AG04450 (cell line): Measurements from ENCODE around the gene TM4SF1. TPM values are rescaled to one million over a fixed set of nuclear protein-coding genes. Genes with fewer than 3 reads are reported as not detected.

ENCODE experiments used
- CTCF ChIA-PET: fragments of 300-600, 350-600 bp; formaldehyde crosslinking; extraction: SDS; loops from one replicate; lab custom pipeline; 2022; ENCODE audit warnings: antibody characterized with exemption, inconsistent platforms; lab: Charles Lee
- POLR2A ChIA-PET: fragments of 350-600 bp; formaldehyde crosslinking; extraction: SDS; loops from one replicate; lab custom pipeline; 2021; ENCODE audit warnings: antibody characterized with exemption, inconsistent platforms; lab: Yijun Ruan, JAX
- DNase-seq: peaks from one replicate; pipeline ENCODE4 v3.0.0-alpha.2; 2011; ENCODE audit warnings: low read depth, low spot score
- H3K27ac ChIP-seq: one replicate; pipeline ENCODE4 v1.5.1; 2012; ENCODE audit warnings: low read depth, low read length, control low read depth
- H3K27me3 ChIP-seq: one replicate; pipeline ENCODE4 v1.6.0; 2012; ENCODE audit warnings: low read length; ENCODE audit not compliant: control insufficient read depth, insufficient read depth
- H3K4me3 ChIP-seq: 2 replicates; pipeline ENCODE4 v1.5.1; 2011; ENCODE audit warnings: mild to moderate bottlenecking, low read depth, low read length, control low read depth
- H3K9me3 ChIP-seq: 2 replicates; pipeline ENCODE4 v1.5.1; 2012; ENCODE audit warnings: low read length; ENCODE audit not compliant: control insufficient read depth, insufficient read depth
- CTCF ChIP-seq: IDR thresholded peaks from 2 replicates; pipeline ENCODE4 v1.5.1; 2011; ENCODE audit warnings: low read depth, low read length, control low read depth, inconsistent platforms
- polyA plus RNA-seq: library from polyadenylated mRNA; depleted of rRNA; stranded (reverse); fragments of >200 nt; gene quantifications from 2 replicates; pipeline ENCODE4 v1.2.3, GENCODE V29; 2011

TM4SF1 gene
- polyA plus RNA-seq, 1 experiment: 260 TPM

GRCh38 chr3:149401926-149402310 is 24.5 kb upstream of the TM4SF1 start:
- no peak for TF ChIP-seq CTCF
- ChIA-PET CTCF (interaction anchor here (1.0 to 1.7 kb wide), 5 partner anchors 11 to 446 kb away, joined by 3 to 4 read pairs (median 3); no protein-coding TSS in a partner anchor), POLR2A (interaction anchor here (0.9 to 1.3 kb wide), 6 partner anchors 15 to 272 kb away, joined by 3 to 7 read pairs (median 4); partner anchors contain the start of genes TM4SF1 and WWTR1)
- Histone ChIP-seq H3K27ac (peak overlapping the region; percentile 43), H3K4me3 (no peak overlapping the region), H3K27me3 (no peaks in the 10 kb centered on the region), H3K9me3 (no peaks in the 10 kb centered on the region)
- no peak for DNase-seq

- no peak for TF ChIP-seq CTCF
- Histone ChIP-seq H3K27ac (peak overlapping the region; percentile 39), H3K9me3 (no peaks in the 10 kb centered on the region), H3K4me3 (no peak overlapping the region), H3K27me3 (no peaks in the 10 kb centered on the region)
- peak; percentile 50 for DNase-seq
- CTCF ChIA-PET: interaction anchor here (0.5 to 1.7 kb wide), 9 partner anchors 11 to 446 kb away, joined by 3 to 5 read pairs (median 3); no protein-coding TSS in a partner anchor
- POLR2A ChIA-PET: interaction anchor here (0.9 to 1.3 kb wide), 7 partner anchors 13 to 272 kb away, joined by 3 to 7 read pairs (median 4); partner anchors contain the start of genes TM4SF1 and WWTR1
Measured at GRCh38 chr3:149401212-149401925, 23.9 kb upstream of the TM4SF1 start.

GRCh38 chr3:149400645-149401044 is 23.2 kb upstream of the TM4SF1 start:
- DNase-seq: no peak
- POLR2A ChIA-PET: interaction anchor here (1.0 kb wide), 1 partner anchor 13 kb away, joined by 4 read pairs; no protein-coding TSS in a partner anchor

GRCh38 chr3:149398296-149398695 is 20.8 kb upstream of the TM4SF1 start:
- Histone ChIP-seq H3K27me3 (no peaks in the 10 kb centered on the region), H3K4me3 (no peak overlapping the region), H3K9me3 (no peaks in the 10 kb centered on the region), H3K27ac (no peak overlapping the region)
- CTCF ChIA-PET: interaction anchor here (1.1 kb wide), 1 partner anchor 410 kb away, joined by 3 read pairs; no protein-coding TSS in a partner anchor
- POLR2A ChIA-PET: no interaction called here
- TF ChIP-seq CTCF: no peak
- no peak for DNase-seq

More at GRCh38 chr3:149400645-149401044, 23.2 kb upstream of the TM4SF1 start:
- CTCF ChIA-PET: interaction anchor here (0.5 to 1.7 kb wide), 6 partner anchors 15 to 445 kb away, joined by 3 to 5 read pairs (median 3); no protein-coding TSS in a partner anchor
- no peaks in the 10 kb centered on the region for H3K9me3 ChIP-seq
- H3K4me3 ChIP-seq: no peak overlapping the region
- no peak overlapping the region for H3K27ac ChIP-seq
- no peaks in the 10 kb centered on the region for H3K27me3 ChIP-seq
- TF ChIP-seq CTCF: no peak

- no peak for DNase-seq
- POLR2A ChIA-PET: no interaction called here
- no peaks in the 10 kb centered on the region for H3K27me3 ChIP-seq
- H3K27ac ChIP-seq: no peak overlapping the region
- no peak overlapping the region for H3K4me3 ChIP-seq
- H3K9me3 ChIP-seq: no peaks in the 10 kb centered on the region
- no peak for TF ChIP-seq CTCF
- CTCF ChIA-PET: interaction anchor here (0.6 to 1.9 kb wide), 2 partner anchors 73 to 277 kb away, joined by 3 to 7 read pairs; no protein-coding TSS in a partner anchor
Measured at GRCh38 chr3:149397528-149397927, 20.1 kb upstream of the TM4SF1 start.
